Brain microvascular endothelial cell (primary cell): Measurements from ENCODE around the gene POR.
"Not testable (repeated sequence)": the region's sequence is repeated elsewhere in the genome, so short reads cannot be mapped to it uniquely, and the experiment has no call there.

ENCODE experiments used
- DNase-seq: peaks from one replicate; pipeline ENCODE4 v3.0.0-alpha.2; 2020
- H3K27ac ChIP-seq: fragments of 250-450 bp; sonication (Bioruptor Pico); 2 replicates; pipeline ENCODE4 v1.5.1; 2020; ENCODE audit warnings: mild to moderate bottlenecking, moderate library complexity
- H3K27me3 ChIP-seq: fragments of 250-450 bp; sonication (Bioruptor Pico); replicated peaks from 2 replicates; pipeline ENCODE4 v1.5.1; 2020; ENCODE audit warnings: mild to moderate bottlenecking
- H3K36me3 ChIP-seq: fragments of 250-450 bp; sonication (Bioruptor Pico); replicated peaks from 2 replicates; pipeline ENCODE4 v1.5.1; 2020; ENCODE audit warnings: mild to moderate bottlenecking
- H3K4me3 ChIP-seq: 2 replicates; pipeline ENCODE4 v1.5.1; 2011; ENCODE audit warnings: low read depth, mild to moderate bottlenecking, control low read depth, low read length, moderate library complexity
- CTCF ChIP-seq: IDR thresholded peaks from 2 replicates; pipeline ENCODE4 v1.5.1; 2011; ENCODE audit warnings: low read depth, mild to moderate bottlenecking, moderate library complexity, low read length, control low read depth, inconsistent platforms; ENCODE audit errors: missing control alignments
- in situ Hi-C: cut with HindIII; loops from 2 replicates; pipeline ENCODE4 v1.10.0; 2017; ENCODE audit warnings: low sequenced_read_pairs, low pct_ligation_motif_present

Gene POR

GRCh38 chr7:75869776-75870379 lies 45.1 kb upstream of the POR start:
- Histone ChIP-seq H3K27me3 (no peaks in the 10 kb centered on the region), H3K36me3 (no peaks in the 10 kb centered on the region), H3K4me3 (no peak overlapping the region), H3K27ac (no peak overlapping the region)
- no peak for TF ChIP-seq CTCF
- in situ Hi-C loops = no loop called here
- DNase-seq = no peak

- Histone ChIP-seq H3K27ac (no peak overlapping the region), H3K36me3 (no peaks in the 10 kb centered on the region), H3K4me3 (no peak overlapping the region), H3K27me3 (no peaks in the 10 kb centered on the region)
- no peak for DNase-seq
- no peak for TF ChIP-seq CTCF
- in situ Hi-C loops = no loop called here
Measured at GRCh38 chr7:75870557-75871161, 44.3 kb upstream of the POR start.

- TF ChIP-seq CTCF = no peak
- no peaks in the 10 kb centered on the region for H3K27me3 ChIP-seq
- no peaks in the 10 kb centered on the region for H3K36me3 ChIP-seq
- no peak overlapping the region for H3K27ac ChIP-seq
- DNase-seq = no peak
- no peak overlapping the region for H3K4me3 ChIP-seq
- in situ Hi-C loops = no loop called here
Measured at GRCh38 chr7:75872073-75872782, 42.7 kb upstream of the POR start.

DNA sequence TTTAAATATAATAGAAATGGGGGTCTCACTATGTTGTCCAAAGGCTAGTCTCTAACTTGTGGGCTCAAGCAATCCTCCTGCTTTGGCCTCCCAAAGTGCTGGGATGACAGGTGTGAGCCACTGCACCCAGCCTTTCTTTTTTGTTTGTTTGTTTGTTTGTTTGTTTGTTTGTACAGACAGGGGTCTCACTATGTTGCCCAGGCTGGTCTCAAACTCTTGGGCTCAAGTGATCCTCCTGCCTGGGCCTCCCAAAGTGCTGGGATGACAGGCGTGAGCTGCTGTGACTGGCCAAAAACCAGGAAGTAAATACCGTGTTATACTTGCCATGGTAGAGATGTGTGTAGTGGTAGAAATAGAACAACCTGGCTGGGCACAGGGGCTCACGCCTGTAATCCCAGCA lies 40.8 kb upstream of the POR start:
- H3K27me3 ChIP-seq, H3K4me3 ChIP-seq, H3K27ac ChIP-seq, DNase-seq, in situ Hi-C loops, H3K36me3 ChIP-seq: not testable (repeated sequence)

DNA sequence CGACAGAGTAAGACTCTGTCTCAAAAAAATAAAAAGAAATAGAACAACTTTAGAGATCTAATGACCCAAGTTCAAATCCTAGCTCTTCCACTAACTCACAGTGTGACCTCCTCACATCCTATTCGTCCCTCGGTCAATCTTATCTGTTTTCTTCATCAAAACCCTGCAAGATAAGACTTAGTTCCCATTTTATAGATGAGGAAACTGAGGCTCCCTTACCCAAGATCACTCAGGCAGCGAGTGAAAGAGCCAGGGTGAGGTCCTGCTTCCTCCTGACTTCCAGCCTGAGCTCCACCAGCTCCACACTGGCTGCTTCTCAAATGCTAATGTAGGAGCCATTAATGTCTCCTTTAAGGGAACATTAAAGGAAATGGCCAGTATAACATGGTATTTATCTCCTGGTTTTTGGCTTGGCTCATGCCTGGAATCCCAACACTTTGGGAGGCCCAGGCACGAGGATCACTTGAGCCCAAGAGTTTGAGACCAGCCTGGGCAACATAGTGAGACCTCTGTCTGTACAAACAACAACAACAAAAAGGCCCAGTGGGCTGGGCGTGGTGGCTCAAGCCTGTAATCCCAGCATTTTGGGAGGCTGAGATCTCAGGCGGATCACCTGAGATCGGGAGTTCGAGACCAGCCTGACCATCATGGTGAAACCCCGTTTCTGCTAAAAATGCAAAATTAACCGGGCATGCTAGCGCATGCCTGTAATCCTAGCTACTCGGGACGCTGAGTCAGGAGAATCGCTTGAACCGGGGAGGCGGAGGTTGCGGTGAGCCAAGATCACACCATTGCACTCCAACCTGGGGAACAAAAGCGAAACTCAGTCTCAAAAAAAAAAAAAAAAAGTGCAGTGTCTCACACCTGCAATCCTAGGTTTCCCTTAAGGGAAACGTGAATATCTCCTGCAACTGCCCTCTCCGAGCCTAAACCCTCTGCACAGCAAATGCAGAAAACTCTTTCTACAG lies 39.6 kb upstream of the POR start:
- H3K27ac ChIP-seq = no peak overlapping the region
- no peaks in the 10 kb centered on the region for H3K36me3 ChIP-seq

More for the DNA sequence above, 39.6 kb upstream of the POR start:
- no peak for TF ChIP-seq CTCF
- H3K27me3 ChIP-seq = no peaks in the 10 kb centered on the region
- in situ Hi-C loops = no loop called here
- H3K4me3 ChIP-seq = no peak overlapping the region
- DNase-seq = no peak
